ENCODE results near the gene PACSIN3. TPM values are rescaled to one million over a fixed set of nuclear protein-coding genes. Genes with fewer than 3 reads are reported as not detected.

The PACSIN3 gene
- total RNA-seq, 1 donor from 2014 or later, result 56.4 TPM

GRCh38 chr11:47184711-47185304 is 1.4 kb downstream of the PACSIN3 start:
- Mint-ChIP-seq H3K27ac (ENCODE audit: unreplicated experiment) (peak overlapping the region; percentile 19), H3K4me1 (peaks cover 19% of the 10 kb centered on the region), H3K9me3 (no peaks in the 10 kb centered on the region), H3K36me3 (ENCODE audit: low read depth) (no peaks in the 10 kb centered on the region), H3K27me3 (ENCODE audit: low read depth) (peaks cover 58% of the 10 kb centered on the region), H3K4me3 (peak overlapping the region; percentile 85)
- DNase-seq (ENCODE audit: low read depth, low spot score), result no peak
- TF ChIP-seq CTCF (conservative IDR thresholded peaks at IDR 0.05), result no peak

- no peak for TF ChIP-seq CTCF (conservative IDR thresholded peaks at IDR 0.05)
- DNase-seq (ENCODE audit: low read depth, low spot score), result no peak
- H3K36me3 Mint-ChIP-seq (ENCODE audit: low read depth), result no peaks in the 10 kb centered on the region
- H3K9me3 Mint-ChIP-seq, result no peaks in the 10 kb centered on the region
- peak overlapping the region; percentile 85 for H3K4me3 Mint-ChIP-seq
- no peak overlapping the region for H3K27ac Mint-ChIP-seq (ENCODE audit: unreplicated experiment)
- H3K27me3 Mint-ChIP-seq (ENCODE audit: low read depth), result peaks cover 53% of the 10 kb centered on the region
- H3K4me1 Mint-ChIP-seq, result peaks cover 22% of the 10 kb centered on the region
These were observed 2.3 kb downstream of the PACSIN3 start for GRCh38 chr11:47183969-47184368.

- Mint-ChIP-seq H3K27me3 (ENCODE audit: low read depth) (peaks cover 45% of the 10 kb centered on the region), H3K36me3 (ENCODE audit: low read depth) (no peaks in the 10 kb centered on the region), H3K4me3 (peak overlapping the region; percentile 85), H3K4me1 (peaks cover 21% of the 10 kb centered on the region), H3K9me3 (no peaks in the 10 kb centered on the region), H3K27ac (ENCODE audit: unreplicated experiment) (peak overlapping the region; percentile 78)
- no peak for DNase-seq (ENCODE audit: low read depth, low spot score)
- TF ChIP-seq CTCF (conservative IDR thresholded peaks at IDR 0.05), result no peak
These were observed 3.0 kb downstream of the PACSIN3 start for GRCh38 chr11:47183031-47183856.

- TF ChIP-seq CTCF (conservative IDR thresholded peaks at IDR 0.05), result no peak
- H3K9me3 Mint-ChIP-seq, result no peaks in the 10 kb centered on the region
- H3K27ac Mint-ChIP-seq (ENCODE audit: unreplicated experiment), result no peak overlapping the region
- no peak overlapping the region for H3K4me3 Mint-ChIP-seq
- peaks cover 18% of the 10 kb centered on the region for H3K4me1 Mint-ChIP-seq
- H3K27me3 Mint-ChIP-seq (ENCODE audit: low read depth), result peaks cover 37% of the 10 kb centered on the region
- no peak for DNase-seq (ENCODE audit: low read depth, low spot score)
- H3K36me3 Mint-ChIP-seq (ENCODE audit: low read depth), result no peaks in the 10 kb centered on the region
These were observed 3.9 kb downstream of the PACSIN3 start for GRCh38 chr11:47182380-47182779.

- DNase-seq (ENCODE audit: low read depth, low spot score), result no peak
- Mint-ChIP-seq H3K4me3 (no peak overlapping the region), H3K27me3 (ENCODE audit: low read depth) (peaks cover 30% of the 10 kb centered on the region), H3K4me1 (peaks cover 20% of the 10 kb centered on the region), H3K27ac (ENCODE audit: unreplicated experiment) (no peak overlapping the region), H3K9me3 (no peaks in the 10 kb centered on the region), H3K36me3 (ENCODE audit: low read depth) (no peaks in the 10 kb centered on the region)
- no peak for TF ChIP-seq CTCF (conservative IDR thresholded peaks at IDR 0.05)
These were observed 5.0 kb downstream of the PACSIN3 start for GRCh38 chr11:47181271-47181670.

Data from neural crest cell (in vitro differentiated cells).